HepG2 (cell line): ENCODE results near the gene ZBTB43. TPM values are rescaled to one million over a fixed set of nuclear protein-coding genes. Genes with fewer than 3 reads are reported as not detected.

Source experiments
- ATAC-seq: fragments of 200-7000 bp; cut with Tn5 transposase; 3 replicates; pipeline ENCODE4 v1.9.1; 2020; ENCODE audit warnings: mild to moderate bottlenecking, moderate library complexity
- BruUV-seq: library from RNA; stranded (reverse); fragments of 400-500 nt; replicated peaks from 2 replicates; lab custom pipeline; 2021; lab: Mats Ljungman, UMichigan
- CTCF ChIA-PET: fragments of 300-600 bp; formaldehyde crosslinking; extraction: SDS; loops from one replicate; lab custom pipeline; 2021; ENCODE audit warnings: low total read pairs, inconsistent platforms, low intra/inter-chr PET ratio; lab: Yijun Ruan, JAX
- POLR2A ChIA-PET: fragments of 350-600 bp; sonication (Branson Sonifier 250); formaldehyde crosslinking; loops from one replicate; lab custom pipeline; 2020; ENCODE audit warnings: antibody characterized with exemption, inconsistent platforms; lab: Yijun Ruan, JAX
- DNase-seq: peaks from one replicate; pipeline ENCODE4 v3.0.0-alpha.2; 2015; ENCODE audit warnings: low spot score
- FAIRE-seq: peaks from 3 replicates; lab custom pipeline; 2011; peaks lifted over from hg19 to GRCh38; lab: Jason Lieb, UNC
- H2AFZ ChIP-seq: one replicate; pipeline ENCODE4 v1.6.1; 2011; ENCODE audit warnings: low read length, inconsistent platforms
- H3K27ac ChIP-seq: fragments of 300-600 bp; 3 replicates; pipeline ENCODE4 v1.8.0; 2011; ENCODE audit warnings: mixed run types, mild to moderate bottlenecking, mixed read lengths, low read length, inconsistent platforms; ENCODE audit not compliant: insufficient read depth; ENCODE audit errors: extremely low read length
- H3K27me3 ChIP-seq, 2 experiments: fragments of 200-600 bp in 1 of 2; 2 replicates in 1 of 2; 3 replicates in 1 of 2; pipeline versions ENCODE4 v1.6.0 to v1.8.0; 2011; ENCODE audit warnings: low read length in 2 of 2, mild to moderate bottlenecking in 2 of 2, moderate library complexity in 2 of 2, inconsistent platforms in 1 of 2; ENCODE audit not compliant: insufficient read depth in 2 of 2, control insufficient read depth in 1 of 2
- H3K36me3 ChIP-seq, 2 experiments: fragments of 200-600 bp in 1 of 2; replicated peaks in 1 of 2; 2 replicates in 1 of 2; 3 replicates in 1 of 2; pipeline versions ENCODE4 v1.5.1 to v1.8.0; 2011; ENCODE audit warnings: low read length in 2 of 2, inconsistent platforms in 1 of 2; ENCODE audit not compliant: insufficient read depth in 2 of 2, control insufficient read depth in 1 of 2
- H3K4me1 ChIP-seq: 2 replicates; pipeline ENCODE4 v1.5.1; 2012; ENCODE audit warnings: low read length, inconsistent platforms; ENCODE audit not compliant: insufficient read depth
- H3K4me2 ChIP-seq: 2 replicates; pipeline ENCODE4 v1.6.0; 2011; ENCODE audit warnings: low read depth, low read length, inconsistent platforms
- H3K4me3 ChIP-seq, 3 experiments: fragments of 200-600 bp in 1 of 3; sonication (generic), shearing (Covaris generic) in 1 of 3; replicated peaks in 1 of 3; 2 replicates each; pipeline ENCODE4 v1.5.1; 2011 to 2016; ENCODE audit warnings: low read length in 3 of 3, inconsistent platforms in 2 of 3, low read depth in 2 of 3, mild to moderate bottlenecking in 2 of 3, control low read depth in 1 of 3, mixed read lengths in 1 of 3; ENCODE audit not compliant: insufficient read depth in 1 of 3
- H3K79me2 ChIP-seq: one replicate; pipeline ENCODE4 v1.6.1; 2011; ENCODE audit warnings: low read length, inconsistent platforms; ENCODE audit not compliant: insufficient read depth
- H3K9ac ChIP-seq: 2 replicates; pipeline ENCODE4 v1.6.0; 2011; ENCODE audit warnings: mild to moderate bottlenecking, low read depth, low read length, inconsistent platforms; ENCODE audit not compliant: insufficient read depth
- H3K9me3 ChIP-seq: 2 replicates; pipeline ENCODE4 v1.5.1; 2012; ENCODE audit warnings: mild to moderate bottlenecking, low read length
- H4K20me1 ChIP-seq: 2 replicates; pipeline ENCODE4 v1.6.0; 2011; ENCODE audit warnings: inconsistent platforms, mild to moderate bottlenecking, low read length, moderate library complexity; ENCODE audit not compliant: insufficient read depth
- AHR ChIP-seq: IDR thresholded peaks from 2 replicates; pipeline ENCODE4 v1.6.1; 2018; ENCODE audit warnings: missing genetic modification reagents, missing compliant biosample characterization
- ATAD3A ChIP-seq: sonication (generic); formaldehyde crosslinking; IDR thresholded peaks from 2 replicates; pipeline ENCODE4 v1.4.0; 2020; ENCODE audit warnings: missing genetic modification reagents
- DBP ChIP-seq: sonication (generic); formaldehyde crosslinking; IDR thresholded peaks from 2 replicates; pipeline ENCODE4 v1.4.0; 2020; ENCODE audit warnings: missing genetic modification reagents; ENCODE audit errors: not compliant biosample characterization
- FLYWCH1 ChIP-seq: sonication (generic); formaldehyde crosslinking; IDR thresholded peaks from 2 replicates; pipeline ENCODE4 v1.8.1; 2023; ENCODE audit warnings: mild to moderate bottlenecking, missing genetic modification reagents
- GATA4 ChIP-seq: sonication (generic); IDR thresholded peaks from 2 replicates; pipeline ENCODE4 v1.6.1; 2016; ENCODE audit warnings: antibody characterized with exemption, low read depth, borderline replicate concordance
- ISL2 ChIP-seq: sonication (generic); formaldehyde crosslinking; IDR thresholded peaks from 2 replicates; pipeline ENCODE4 v1.5.0; 2020; ENCODE audit warnings: missing genetic modification reagents
- MLLT10 ChIP-seq: sonication (generic); formaldehyde crosslinking; IDR thresholded peaks from 2 replicates; pipeline ENCODE4 v1.4.0; 2020; ENCODE audit warnings: missing genetic modification reagents
- SNAPC2 ChIP-seq: sonication (generic); formaldehyde crosslinking; IDR thresholded peaks from 2 replicates; pipeline ENCODE4 v1.8.1; 2022; ENCODE audit warnings: mild to moderate bottlenecking, missing genetic modification reagents
- ZNF431 ChIP-seq: sonication (generic); formaldehyde crosslinking; IDR thresholded peaks from 2 replicates; pipeline ENCODE4 v1.9.0; 2022; ENCODE audit warnings: missing genetic modification reagents, low read depth, mild to moderate bottlenecking, borderline replicate concordance
- ZNF432 ChIP-seq: sonication (generic); formaldehyde crosslinking; IDR thresholded peaks from 2 replicates; pipeline ENCODE4 v1.5.0; 2020; ENCODE audit warnings: missing genetic modification reagents, mild to moderate bottlenecking, borderline replicate concordance
- ZNF451 ChIP-seq: sonication (generic); formaldehyde crosslinking; IDR thresholded peaks from 2 replicates; pipeline ENCODE4 v1.5.0; 2020; ENCODE audit warnings: mild to moderate bottlenecking, missing genetic modification reagents
- ZNF549 ChIP-seq: sonication (generic); formaldehyde crosslinking; IDR thresholded peaks from 2 replicates; pipeline ENCODE4 v1.5.0; 2020; ENCODE audit warnings: missing genetic modification reagents
- ZNF720 ChIP-seq: sonication (generic); formaldehyde crosslinking; IDR thresholded peaks from 2 replicates; pipeline ENCODE4 v1.4.0; 2020; ENCODE audit warnings: missing genetic modification reagents
- ZUFSP ChIP-seq: sonication (generic); formaldehyde crosslinking; IDR thresholded peaks from 2 replicates; pipeline ENCODE4 v1.9.0; 2021; ENCODE audit warnings: missing genetic modification reagents, mild to moderate bottlenecking, borderline replicate concordance
- ZZZ3 ChIP-seq: sonication (generic); formaldehyde crosslinking; IDR thresholded peaks from 2 replicates; pipeline ENCODE4 v1.4.0; 2020; ENCODE audit warnings: missing genetic modification reagents, mild to moderate bottlenecking, borderline replicate concordance
- WGBS: methylation state at CpG from one replicate; pipeline ENCODE4 v1.1.6; 2017; ENCODE audit warnings: low lambda C conversion rate; 5-methylcytosine and 5-hydroxymethylcytosine counted together
- in situ Hi-C: cut with HindIII; loops from 2 replicates; pipeline ENCODE4 v1.10.0; 2017; ENCODE audit warnings: low pct_unique_long_range_greater_than_20kb; ENCODE audit not compliant: extremely low pct_ligation_motif_present
- intact Hi-C: fragments of 100-400 bp; cut with micrococcal nuclease; formaldehyde crosslinking; loops from one replicate; pipeline ENCODE4 v1.10.0; 2022; ENCODE audit not compliant: unreplicated experiment
- polyA plus RNA-seq, 8 experiments: library from polyadenylated mRNA; depleted of rRNA in 3 of 8; stranded (reverse) in 7 of 8; unstranded in 1 of 8; fragments of >200 nt; fragmentation: Illumina TruSeq in 4 of 8; extraction: Trizol in 4 of 8; gene quantifications; 2 replicates each; pipeline versions ENCODE4 v1.2.1 to v1.2.3, GENCODE V29; 2011 to 2016; ENCODE audit warnings: low read depth in 4 of 8, missing spikeins in 1 of 8, mixed read lengths in 1 of 8; ENCODE audit not compliant: insufficient read depth in 1 of 8
- total RNA-seq, 5 experiments: library from RNA; depleted of rRNA; stranded (reverse); fragments of >200 nt; fragmentation: Illumina TruSeq; extraction: Trizol; gene quantifications; 2 replicates each; pipeline ENCODE4 v1.2.3, GENCODE V29; 2016; ENCODE audit warnings: low read depth in 1 of 5

Gene ZBTB43
- total and polyA plus RNA-seq, 2 of the 13 experiments (the other 11 are each of a cell fraction or from before 2014, with no cell fraction given) = 7.1 to 31.4 TPM

- Histone ChIP-seq H3K4me3 (no peak overlapping the region), H4K20me1 (no peaks in the 10 kb centered on the region), H3K36me3 (peaks cover 17 to 39% of the 10 kb centered on the region in 2 experiments; a peak in 4 of 5 replicates), H3K9me3 (no peaks in the 10 kb centered on the region), H3K27ac (no peak overlapping the region), H3K79me2 (peaks cover 4% of the 10 kb centered on the region), H3K4me1 (peaks cover 26% of the 10 kb centered on the region), H3K27me3 (no peaks in the 10 kb centered on the region), H2AFZ (no peak overlapping the region), H3K9ac (no peak overlapping the region), H3K4me2 (no peak overlapping the region)
- no peak for DNase-seq
- TF ChIP-seq ZNF431 (CRISPR knock-in tag) = no peak
- TF ChIP-seq ZUFSP = no peak
- TF ChIP-seq ZNF549 (CRISPR knock-in tag) = no peak
- no peak for TF ChIP-seq ZNF451 (CRISPR knock-in tag)
- no peak for TF ChIP-seq SNAPC2
- TF ChIP-seq GATA4 = no peak
- TF ChIP-seq DBP = no peak
- no peak for TF ChIP-seq MLLT10 (CRISPR knock-in tag)
- no peak for TF ChIP-seq ZNF432 (CRISPR knock-in tag)
- TF ChIP-seq AHR (CRISPR knock-in tag) = no peak
- TF ChIP-seq ZNF720 (CRISPR knock-in tag) = no peak
- TF ChIP-seq FLYWCH1 = no peak
- TF ChIP-seq ZZZ3 = no peak
- no peak for TF ChIP-seq ATAD3A (CRISPR knock-in tag)
- TF ChIP-seq ISL2 (CRISPR knock-in tag) = no peak
- WGBS = 96% methylated on average over 2 of the region's 2 CpGs
- BruUV-seq = no TSS peak
- POLR2A ChIA-PET = no interaction called here
- intact Hi-C loops = no loop called here
- FAIRE-seq = no peak
- CTCF ChIA-PET = no interaction called here
- in situ Hi-C loops = no loop called here
- no peak for ATAC-seq
Observed at GRCh38 chr9:126834672-126835071, 29.8 kb downstream of the ZBTB43 start.
